RWPE2 (cell line): ENCODE results near the gene TSPAN16.

Source experiments
- ATAC-seq: fragments of 200-7000 bp; cut with Tn5 transposase; 3 replicates; pipeline ENCODE4 v1.9.1; 2021; ENCODE audit warnings: low read depth
- DNase-seq: peaks from one replicate; pipeline ENCODE4 v3.0.0-alpha.2; 2020; ENCODE audit warnings: low spot score
- H3K27ac ChIP-seq: fragments of 450-650 bp; 2 replicates; pipeline ENCODE4 v1.5.1; 2017; ENCODE audit warnings: mild to moderate bottlenecking; ENCODE audit not compliant: poor library complexity, severe bottlenecking
- H3K27me3 ChIP-seq: fragments of 250-450 bp; sonication (Bioruptor Pico); 2 replicates; pipeline ENCODE4 v1.5.1; 2021; ENCODE audit warnings: mild to moderate bottlenecking, moderate library complexity; ENCODE audit not compliant: insufficient read depth, poor library complexity, severe bottlenecking
- H3K36me3 ChIP-seq: fragments of 250-450 bp; sonication (Bioruptor Pico); 2 replicates; pipeline ENCODE4 v1.5.1; 2020; ENCODE audit warnings: low read depth, mild to moderate bottlenecking, moderate library complexity
- H3K4me1 ChIP-seq: fragments of 250-450 bp; sonication (Bioruptor Pico); 2 replicates; pipeline ENCODE4 v1.5.1; 2021; ENCODE audit warnings: mild to moderate bottlenecking, moderate library complexity; ENCODE audit not compliant: insufficient read depth, poor library complexity, severe bottlenecking
- H3K4me3 ChIP-seq: fragments of 250-450 bp; sonication (Bioruptor Pico); 2 replicates; pipeline ENCODE4 v1.5.1; 2021; ENCODE audit warnings: mild to moderate bottlenecking, moderate library complexity; ENCODE audit not compliant: severe bottlenecking
- H3K9me3 ChIP-seq: fragments of 250-450 bp; sonication (Bioruptor Pico); 2 replicates; pipeline ENCODE4 v1.5.1; 2021; ENCODE audit warnings: mild to moderate bottlenecking, moderate library complexity; ENCODE audit not compliant: severe bottlenecking
- TF ChIP-seq, protein P1 (sequence below): fragments of 450-650 bp; IDR thresholded peaks from one replicate; pipeline ENCODE4 v1.5.1; 2017; ENCODE audit warnings: mild to moderate bottlenecking, moderate library complexity; ENCODE audit not compliant: poor library complexity, severe bottlenecking

TSPAN16 gene

DNA sequence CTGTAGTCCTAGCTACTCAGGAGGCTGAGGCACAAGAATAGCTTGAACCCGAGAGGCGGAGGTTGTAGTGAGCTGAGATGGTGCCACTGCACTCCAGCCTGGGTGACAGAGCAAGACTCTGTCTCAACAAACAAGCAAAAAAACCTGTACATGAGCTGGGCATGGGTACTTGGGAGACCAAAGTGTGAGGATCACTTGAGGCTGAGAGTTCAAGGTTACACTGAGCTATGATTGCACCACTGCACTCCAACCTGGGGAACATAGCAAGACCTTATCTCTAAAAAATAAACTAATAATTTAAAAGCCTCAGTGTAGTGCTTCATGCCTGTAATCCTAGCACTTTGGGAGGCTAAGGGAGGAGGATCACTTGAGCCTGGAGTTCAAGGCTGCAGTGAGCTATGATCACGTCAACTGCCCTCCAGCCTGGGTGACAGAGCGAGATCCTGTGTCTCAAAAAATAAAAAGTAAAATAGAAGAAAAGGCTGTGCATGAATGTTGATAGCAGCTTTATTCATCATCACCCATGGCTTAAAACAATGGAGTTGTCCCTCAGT is 21.4 kb upstream of the TSPAN16 start:
- Histone ChIP-seq H3K27me3 (no peaks in the 10 kb centered on the region), H3K4me1 (peaks cover 4% of the 10 kb centered on the region), H3K27ac (no peak overlapping the region), H3K4me3 (no peak overlapping the region), H3K36me3 (no peaks in the 10 kb centered on the region), H3K9me3 (no peaks in the 10 kb centered on the region)
- DNase-seq, result no peak
- no peak for ATAC-seq
- TF ChIP-seq, protein P1, sequence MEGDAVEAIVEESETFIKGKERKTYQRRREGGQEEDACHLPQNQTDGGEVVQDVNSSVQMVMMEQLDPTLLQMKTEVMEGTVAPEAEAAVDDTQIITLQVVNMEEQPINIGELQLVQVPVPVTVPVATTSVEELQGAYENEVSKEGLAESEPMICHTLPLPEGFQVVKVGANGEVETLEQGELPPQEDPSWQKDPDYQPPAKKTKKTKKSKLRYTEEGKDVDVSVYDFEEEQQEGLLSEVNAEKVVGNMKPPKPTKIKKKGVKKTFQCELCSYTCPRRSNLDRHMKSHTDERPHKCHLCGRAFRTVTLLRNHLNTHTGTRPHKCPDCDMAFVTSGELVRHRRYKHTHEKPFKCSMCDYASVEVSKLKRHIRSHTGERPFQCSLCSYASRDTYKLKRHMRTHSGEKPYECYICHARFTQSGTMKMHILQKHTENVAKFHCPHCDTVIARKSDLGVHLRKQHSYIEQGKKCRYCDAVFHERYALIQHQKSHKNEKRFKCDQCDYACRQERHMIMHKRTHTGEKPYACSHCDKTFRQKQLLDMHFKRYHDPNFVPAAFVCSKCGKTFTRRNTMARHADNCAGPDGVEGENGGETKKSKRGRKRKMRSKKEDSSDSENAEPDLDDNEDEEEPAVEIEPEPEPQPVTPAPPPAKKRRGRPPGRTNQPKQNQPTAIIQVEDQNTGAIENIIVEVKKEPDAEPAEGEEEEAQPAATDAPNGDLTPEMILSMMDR, result no peak

DNA sequence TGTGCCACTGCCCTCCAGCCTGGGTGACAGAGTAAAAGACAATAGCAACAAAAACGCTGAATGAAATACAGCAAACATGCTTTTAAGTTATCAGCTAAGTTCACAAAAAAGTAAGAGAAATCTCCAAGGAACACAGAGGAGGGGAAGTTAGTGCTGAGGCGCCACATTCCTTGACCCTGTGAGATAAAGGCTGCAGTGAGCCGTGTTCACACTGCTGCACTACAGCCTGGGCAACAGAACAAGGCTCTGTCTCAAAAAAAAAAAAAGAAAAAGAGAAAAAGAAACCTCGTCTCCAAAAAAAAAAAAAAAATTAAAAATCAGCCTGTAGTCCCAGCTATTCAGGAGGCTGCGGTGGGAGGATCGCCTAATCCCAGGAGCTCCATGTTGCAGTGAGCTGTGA is 17.3 kb upstream of the TSPAN16 start:
- no peak for DNase-seq

DNA sequence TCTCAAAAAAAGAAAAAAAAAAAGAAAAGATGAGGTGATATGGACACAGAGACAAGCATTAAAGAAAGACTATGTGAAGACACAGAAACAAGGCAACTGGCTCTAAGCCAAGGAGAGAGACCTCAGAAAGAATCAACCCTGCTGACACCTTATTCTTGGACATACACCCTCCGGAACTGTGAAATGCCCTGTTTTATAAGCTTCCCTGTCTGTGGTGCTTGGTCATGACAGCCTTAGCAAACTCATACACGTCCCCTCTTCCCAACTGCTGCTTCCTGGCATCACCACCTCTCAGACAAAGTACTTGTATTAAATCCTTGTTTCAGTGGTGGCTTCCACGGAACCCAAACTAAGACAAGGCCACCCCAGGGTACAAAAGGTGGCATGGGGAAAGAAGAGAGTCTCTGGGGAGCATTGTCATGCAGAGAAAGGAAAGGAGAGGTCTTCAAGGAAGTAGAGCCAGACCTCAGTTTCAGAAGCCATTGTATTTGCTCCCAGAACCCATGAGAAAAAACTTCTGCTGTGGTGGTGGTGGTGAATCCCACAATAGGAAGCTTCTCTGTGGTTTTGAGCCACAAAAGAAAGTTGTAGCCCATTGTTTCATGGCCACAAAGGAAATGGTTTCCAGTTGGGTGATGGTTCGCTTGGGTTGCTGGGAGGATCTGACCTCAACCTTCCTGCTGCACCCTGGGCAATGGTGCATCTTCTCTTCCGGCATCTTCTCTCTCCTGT is 16.3 kb upstream of the TSPAN16 start:
- TF ChIP-seq, protein P1, result no peak
- H3K9me3 ChIP-seq, result no peaks in the 10 kb centered on the region
- H3K4me3 ChIP-seq, result no peak overlapping the region
- H3K27ac ChIP-seq, result no peak overlapping the region
- no peaks in the 10 kb centered on the region for H3K27me3 ChIP-seq
- ATAC-seq (no peak), DNase-seq (no peak)
- no peaks in the 10 kb centered on the region for H3K36me3 ChIP-seq
- H3K4me1 ChIP-seq, result no peaks in the 10 kb centered on the region

More for the DNA sequence above, 17.3 kb upstream of the TSPAN16 start:
- H3K27me3 ChIP-seq, result no peaks in the 10 kb centered on the region
- H3K27ac ChIP-seq, result no peak overlapping the region
- no peaks in the 10 kb centered on the region for H3K9me3 ChIP-seq
- H3K36me3 ChIP-seq, result no peaks in the 10 kb centered on the region
- H3K4me3 ChIP-seq, result no peak overlapping the region
- no peak for ATAC-seq
- H3K4me1 ChIP-seq, result no peaks in the 10 kb centered on the region
- TF ChIP-seq, protein P1, result no peak

DNA sequence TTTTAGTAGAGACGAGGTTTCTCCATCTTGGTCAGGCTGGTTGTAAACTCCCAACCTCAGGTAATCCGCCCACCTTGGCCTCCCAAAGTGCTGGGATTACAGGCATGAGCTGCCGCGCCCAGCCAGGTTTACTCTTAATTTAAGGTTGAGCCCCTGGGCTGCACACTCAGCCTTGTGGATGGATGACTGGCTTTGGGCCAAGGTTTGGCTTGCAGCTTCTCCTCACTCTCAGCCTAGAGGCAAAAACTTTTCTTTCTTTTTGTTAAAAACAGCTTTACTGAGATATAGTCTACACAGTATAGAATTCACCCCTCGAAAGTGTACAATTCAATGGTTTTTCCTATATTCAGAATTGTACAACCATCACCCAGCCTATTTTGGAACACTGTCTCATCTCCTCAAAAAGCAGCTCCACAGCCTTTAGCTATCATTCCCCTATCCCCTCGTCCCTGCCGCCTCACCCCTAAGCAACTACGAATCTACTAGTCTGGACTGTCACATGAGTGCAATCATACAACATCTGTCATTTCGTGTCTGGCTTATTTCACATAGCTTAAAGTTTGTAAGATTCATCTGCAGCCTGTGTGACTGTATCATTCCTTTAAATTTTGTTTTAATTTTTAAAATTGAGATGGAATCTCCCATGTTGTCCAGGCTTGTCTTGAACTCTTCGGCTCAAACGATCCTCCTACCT is 14.5 kb upstream of the TSPAN16 start:
- H3K4me3 ChIP-seq, result no peak overlapping the region
- no peaks in the 10 kb centered on the region for H3K9me3 ChIP-seq
- no peaks in the 10 kb centered on the region for H3K27me3 ChIP-seq
- H3K36me3 ChIP-seq, result no peaks in the 10 kb centered on the region
- H3K27ac ChIP-seq, result no peak overlapping the region
- TF ChIP-seq, protein P1, result no peak
- no peak; the same call in 2 of the 3 replicates for ATAC-seq
- DNase-seq, result no peak
- no peaks in the 10 kb centered on the region for H3K4me1 ChIP-seq
